ENCODE results near the gene U2SURP.
A peak's percentile ranks its signal among the peaks of the same experiment; 100 is the strongest.

U2SURP gene

GRCh38 chr3:143002727-143003126 is 1.4 kb downstream of the U2SURP start:
- Histone ChIP-seq H3K27me3 (ENCODE audit: low read length) (no peaks in the 10 kb centered on the region), H3K79me2 (ENCODE audit: insufficient read depth, low read length) (peaks cover 63% of the 10 kb centered on the region), H3K9ac (ENCODE audit: low read length) (peak overlapping the region; percentile 88), H3K4me3 (ENCODE audit: insufficient read depth, low read length, poor library complexity, severe bottlenecking) (peak overlapping the region; percentile 83), H3K4me2 (ENCODE audit: low read depth, low read length, poor library complexity, severe bottlenecking) (peak overlapping the region; percentile 98), H3K9me3 (ENCODE audit: insufficient read depth, low read length) (no peaks in the 10 kb centered on the region), H3K9me2 (replicated peaks; ENCODE audit: insufficient read depth, low read length) (no peaks in the 10 kb centered on the region), H3K27ac (ENCODE audit: low read depth, low read length) (peak overlapping the region; percentile 74), H3F3A (ENCODE audit: insufficient read depth) (no peaks in the 10 kb centered on the region), H3K36me3 (ENCODE audit: low read length) (no peaks in the 10 kb centered on the region), H2AFZ (ENCODE audit: low read depth, low read length, severe bottlenecking) (peak overlapping the region; percentile 74), H4K20me1 (ENCODE audit: low read depth, low read length) (peaks cover 34% of the 10 kb centered on the region)
- TF ChIP-seq EZH2phosphoT487 (conservative IDR thresholded peaks at IDR 0.05; ENCODE audit: low read length), result no peak

GRCh38 chr3:143004823-143005222 is 3.5 kb downstream of the U2SURP start:
- Histone ChIP-seq H4K20me1 (ENCODE audit: low read depth, low read length) (peaks cover 45% of the 10 kb centered on the region), H3K4me3 (ENCODE audit: insufficient read depth, low read length, poor library complexity, severe bottlenecking) (peak overlapping the region; percentile 38), H3K79me2 (ENCODE audit: insufficient read depth, low read length) (peaks cover 84% of the 10 kb centered on the region), H3F3A (ENCODE audit: insufficient read depth) (no peaks in the 10 kb centered on the region), H3K9me2 (replicated peaks; ENCODE audit: insufficient read depth, low read length) (no peaks in the 10 kb centered on the region), H3K9ac (ENCODE audit: low read length) (peak overlapping the region; percentile 27), H3K27me3 (ENCODE audit: low read length) (no peaks in the 10 kb centered on the region), H3K4me2 (ENCODE audit: low read depth, low read length, poor library complexity, severe bottlenecking) (peak overlapping the region; percentile 98), H2AFZ (ENCODE audit: low read depth, low read length, severe bottlenecking) (no peak overlapping the region), H3K27ac (ENCODE audit: low read depth, low read length) (no peak overlapping the region), H3K9me3 (ENCODE audit: insufficient read depth, low read length) (no peaks in the 10 kb centered on the region), H3K36me3 (ENCODE audit: low read length) (no peaks in the 10 kb centered on the region)
- TF ChIP-seq EZH2phosphoT487 (conservative IDR thresholded peaks at IDR 0.05; ENCODE audit: low read length) (no peak), CTCF (IDR thresholded peaks at IDR 0.05; ENCODE audit: insufficient read depth, low read length, poor library complexity, severe bottlenecking) (no peak)

GRCh38 chr3:143010024-143010423 is 8.7 kb downstream of the U2SURP start:
- Histone ChIP-seq H3K9ac (ENCODE audit: low read length) (no peak overlapping the region), H4K20me1 (ENCODE audit: low read depth, low read length) (peaks cover 61% of the 10 kb centered on the region), H3K27me3 (ENCODE audit: low read length) (no peaks in the 10 kb centered on the region), H2AFZ (ENCODE audit: low read depth, low read length, severe bottlenecking) (no peak overlapping the region), H3K36me3 (ENCODE audit: low read length) (peaks cover 20% of the 10 kb centered on the region; the same call in 1 of the 2 replicates), H3K9me3 (ENCODE audit: insufficient read depth, low read length) (no peaks in the 10 kb centered on the region), H3F3A (ENCODE audit: insufficient read depth) (peaks cover 25% of the 10 kb centered on the region), H3K4me3 (ENCODE audit: insufficient read depth, low read length, poor library complexity, severe bottlenecking) (no peak overlapping the region), H3K79me2 (ENCODE audit: insufficient read depth, low read length) (peaks cover 97% of the 10 kb centered on the region), H3K27ac (ENCODE audit: low read depth, low read length) (no peak overlapping the region), H3K4me2 (ENCODE audit: low read depth, low read length, poor library complexity, severe bottlenecking) (peak overlapping the region; percentile 34), H3K9me2 (replicated peaks; ENCODE audit: insufficient read depth, low read length) (no peaks in the 10 kb centered on the region)
- no peak for TF ChIP-seq EZH2phosphoT487 (conservative IDR thresholded peaks at IDR 0.05; ENCODE audit: low read length)
- TF ChIP-seq CTCF (IDR thresholded peaks at IDR 0.05; ENCODE audit: insufficient read depth, low read length, poor library complexity, severe bottlenecking), result no peak

- H3K36me3 ChIP-seq (ENCODE audit: low read length), result peaks cover 27% of the 10 kb centered on the region
- no peak overlapping the region for H3K4me2 ChIP-seq (ENCODE audit: low read depth, low read length, poor library complexity, severe bottlenecking)
- H3K79me2 ChIP-seq (ENCODE audit: insufficient read depth, low read length), result peaks cover 89% of the 10 kb centered on the region
- no peaks in the 10 kb centered on the region for H3K27me3 ChIP-seq (ENCODE audit: low read length)
- peaks cover 56% of the 10 kb centered on the region for H4K20me1 ChIP-seq (ENCODE audit: low read depth, low read length)
- no peaks in the 10 kb centered on the region for H3K9me2 ChIP-seq (replicated peaks; ENCODE audit: insufficient read depth, low read length)
- H3K4me3 ChIP-seq (ENCODE audit: insufficient read depth, low read length, poor library complexity, severe bottlenecking), result no peak overlapping the region
- no peak overlapping the region for H2AFZ ChIP-seq (ENCODE audit: low read depth, low read length, severe bottlenecking)
- peaks cover 39% of the 10 kb centered on the region for H3F3A ChIP-seq (ENCODE audit: insufficient read depth)
- no peak overlapping the region for H3K27ac ChIP-seq (ENCODE audit: low read depth, low read length)
- H3K9ac ChIP-seq (ENCODE audit: low read length), result no peak overlapping the region
- TF ChIP-seq EZH2phosphoT487 (conservative IDR thresholded peaks at IDR 0.05; ENCODE audit: low read length), result no peak
- TF ChIP-seq CTCF (IDR thresholded peaks at IDR 0.05; ENCODE audit: insufficient read depth, low read length, poor library complexity, severe bottlenecking), result no peak
- no peaks in the 10 kb centered on the region for H3K9me3 ChIP-seq (ENCODE audit: insufficient read depth, low read length)
These were observed 10.3 kb downstream of the U2SURP start for GRCh38 chr3:143011705-143012104.

All from SU-DHL-6 (cell line).